GM23338 (cell line): ENCODE data around the gene CYP2A7.
"Not testable (repeated sequence)": the region's sequence is repeated elsewhere in the genome, so short reads cannot be mapped to it uniquely, and the experiment has no call there.

Experiments used
- CREB1 ChIP-seq: fragments of 250-450 bp; sonication (Bioruptor Pico); IDR thresholded peaks from 2 replicates; pipeline ENCODE4 v1.5.0; 2020; ENCODE audit warnings: low read depth, mild to moderate bottlenecking, moderate library complexity
- CTCF ChIP-seq, 2 experiments: fragments of 200-600 bp in 1 of 2; sonication (generic) in 1 of 2; conservative IDR thresholded peaks; 2 replicates each; pipeline versions ENCODE4 v1.5.1 to v1.6.1; 2016 to 2017; ENCODE audit warnings: antibody characterized with exemption in 2 of 2, low read depth in 2 of 2, mild to moderate bottlenecking in 2 of 2, moderate library complexity in 1 of 2
- ETS1 ChIP-seq: IDR thresholded peaks from 2 replicates; pipeline ENCODE4 v1.6.1; 2016; ENCODE audit warnings: antibody characterized with exemption
- EZH2 ChIP-seq: fragments of 200-600 bp; sonication (generic); IDR thresholded peaks from one replicate; pipeline ENCODE4 v1.8.0; 2017; ENCODE audit warnings: antibody characterized with exemption, mild to moderate bottlenecking, low read depth; ENCODE audit not compliant: unreplicated experiment
- EZH2phosphoT487 ChIP-seq: fragments of 200-600 bp; sonication (generic); IDR thresholded peaks from one replicate; pipeline ENCODE4 v1.8.1; 2018; ENCODE audit warnings: antibody characterized with exemption; ENCODE audit not compliant: unreplicated experiment
- JUNB ChIP-seq: IDR thresholded peaks from one replicate; pipeline ENCODE4 v1.6.1; 2016; ENCODE audit warnings: antibody characterized with exemption; ENCODE audit not compliant: unreplicated experiment
- NANOG ChIP-seq: IDR thresholded peaks from 2 replicates; pipeline ENCODE4 v1.6.1; 2016; ENCODE audit warnings: antibody characterized with exemption, borderline replicate concordance
- POLR2AphosphoS5 ChIP-seq: IDR thresholded peaks from 2 replicates; pipeline ENCODE4 v1.6.1; 2016; ENCODE audit warnings: antibody characterized with exemption, low read depth
- REST ChIP-seq: IDR thresholded peaks from one replicate; pipeline ENCODE4 v1.6.1; 2018; ENCODE audit warnings: antibody characterized with exemption; ENCODE audit not compliant: unreplicated experiment
- STAT1 ChIP-seq: IDR thresholded peaks from one replicate; pipeline ENCODE4 v1.6.1; 2016; ENCODE audit warnings: antibody characterized with exemption; ENCODE audit not compliant: unreplicated experiment
- ZNF114 ChIP-seq: fragments of 250-450 bp; sonication (Bioruptor Pico); IDR thresholded peaks from 2 replicates; pipeline ENCODE4 v1.5.0; 2020; ENCODE audit warnings: mild to moderate bottlenecking, moderate library complexity
- ZNF331 ChIP-seq: fragments of 250-450 bp; sonication (Bioruptor Pico); IDR thresholded peaks from 2 replicates; pipeline ENCODE4 v1.5.0; 2020; ENCODE audit warnings: low read depth, mild to moderate bottlenecking, moderate library complexity
- ZNF462 ChIP-seq: fragments of 250-450 bp; sonication (Bioruptor Pico); IDR thresholded peaks from 2 replicates; pipeline ENCODE4 v1.5.0; 2020; ENCODE audit warnings: mild to moderate bottlenecking, moderate library complexity

- not testable (repeated sequence) for TF ChIP-seq EZH2; CTCF (conservative IDR thresholded peaks at IDR 0.05; ENCODE audit: low read depth in 2 of 2); POLR2AphosphoS5; ZNF331 (CRISPR knock-in tag); ETS1; ZNF114; CREB1 (CRISPR knock-in tag); REST; JUNB; EZH2phosphoT487; STAT1; ZNF462 (CRISPR knock-in tag); NANOG
Measured at GRCh38 chr19:40922237-40923160, 40.5 kb upstream of the CYP2A7 start.
